HepG2 (cell line): ENCODE measurements around the gene CTDSP1. TPM values are rescaled to one million over a fixed set of nuclear protein-coding genes. Genes with fewer than 3 reads are reported as not detected.

Source experiments
- ATAC-seq: fragments of 200-7000 bp; cut with Tn5 transposase; 3 replicates; pipeline ENCODE4 v1.9.1; 2020; ENCODE audit warnings: mild to moderate bottlenecking, moderate library complexity
- BruUV-seq: library from RNA; stranded (reverse); fragments of 400-500 nt; replicated peaks from 2 replicates; lab custom pipeline; 2021; lab: Mats Ljungman, UMichigan
- CTCF ChIA-PET: fragments of 300-600 bp; formaldehyde crosslinking; extraction: SDS; loops from one replicate; lab custom pipeline; 2021; ENCODE audit warnings: low total read pairs, inconsistent platforms, low intra/inter-chr PET ratio; lab: Yijun Ruan, JAX
- POLR2A ChIA-PET: fragments of 350-600 bp; sonication (Branson Sonifier 250); formaldehyde crosslinking; loops from one replicate; lab custom pipeline; 2020; ENCODE audit warnings: antibody characterized with exemption, inconsistent platforms; lab: Yijun Ruan, JAX
- DNase-seq: peaks from one replicate; pipeline ENCODE4 v3.0.0-alpha.2; 2015; ENCODE audit warnings: low spot score
- FAIRE-seq: peaks from 3 replicates; lab custom pipeline; 2011; peaks lifted over from hg19 to GRCh38; lab: Jason Lieb, UNC
- H2AFZ ChIP-seq: one replicate; pipeline ENCODE4 v1.6.1; 2011; ENCODE audit warnings: low read length, inconsistent platforms
- H3K27ac ChIP-seq: fragments of 300-600 bp; 3 replicates; pipeline ENCODE4 v1.8.0; 2011; ENCODE audit warnings: mixed run types, mild to moderate bottlenecking, mixed read lengths, low read length, inconsistent platforms; ENCODE audit not compliant: insufficient read depth; ENCODE audit errors: extremely low read length
- H3K27me3 ChIP-seq, 2 experiments: fragments of 200-600 bp in 1 of 2; 2 replicates in 1 of 2; 3 replicates in 1 of 2; pipeline versions ENCODE4 v1.6.0 to v1.8.0; 2011; ENCODE audit warnings: low read length in 2 of 2, mild to moderate bottlenecking in 2 of 2, moderate library complexity in 2 of 2, inconsistent platforms in 1 of 2; ENCODE audit not compliant: insufficient read depth in 2 of 2, control insufficient read depth in 1 of 2
- H3K36me3 ChIP-seq, 2 experiments: fragments of 200-600 bp in 1 of 2; replicated peaks in 1 of 2; 2 replicates in 1 of 2; 3 replicates in 1 of 2; pipeline versions ENCODE4 v1.5.1 to v1.8.0; 2011; ENCODE audit warnings: low read length in 2 of 2, inconsistent platforms in 1 of 2; ENCODE audit not compliant: insufficient read depth in 2 of 2, control insufficient read depth in 1 of 2
- H3K4me1 ChIP-seq: 2 replicates; pipeline ENCODE4 v1.5.1; 2012; ENCODE audit warnings: low read length, inconsistent platforms; ENCODE audit not compliant: insufficient read depth
- H3K4me2 ChIP-seq: 2 replicates; pipeline ENCODE4 v1.6.0; 2011; ENCODE audit warnings: low read depth, low read length, inconsistent platforms
- H3K4me3 ChIP-seq, 3 experiments: fragments of 200-600 bp in 1 of 3; sonication (generic), shearing (Covaris generic) in 1 of 3; replicated peaks in 1 of 3; 2 replicates each; pipeline ENCODE4 v1.5.1; 2011 to 2016; ENCODE audit warnings: low read length in 3 of 3, inconsistent platforms in 2 of 3, low read depth in 2 of 3, mild to moderate bottlenecking in 2 of 3, control low read depth in 1 of 3, mixed read lengths in 1 of 3; ENCODE audit not compliant: insufficient read depth in 1 of 3
- H3K79me2 ChIP-seq: one replicate; pipeline ENCODE4 v1.6.1; 2011; ENCODE audit warnings: low read length, inconsistent platforms; ENCODE audit not compliant: insufficient read depth
- H3K9ac ChIP-seq: 2 replicates; pipeline ENCODE4 v1.6.0; 2011; ENCODE audit warnings: mild to moderate bottlenecking, low read depth, low read length, inconsistent platforms; ENCODE audit not compliant: insufficient read depth
- H3K9me3 ChIP-seq: 2 replicates; pipeline ENCODE4 v1.5.1; 2012; ENCODE audit warnings: mild to moderate bottlenecking, low read length
- H4K20me1 ChIP-seq: 2 replicates; pipeline ENCODE4 v1.6.0; 2011; ENCODE audit warnings: inconsistent platforms, mild to moderate bottlenecking, low read length, moderate library complexity; ENCODE audit not compliant: insufficient read depth
- FOXA3 ChIP-seq: IDR thresholded peaks from 2 replicates; pipeline ENCODE4 v1.6.1; 2016; ENCODE audit warnings: missing genetic modification reagents, missing compliant biosample characterization
- KAT2B ChIP-seq: fragments of 150-350 bp; IDR thresholded peaks from 2 replicates; pipeline ENCODE4 v1.6.1; 2014; ENCODE audit warnings: low read depth, low read length, borderline replicate concordance
- MEIS2 ChIP-seq: sonication (generic); formaldehyde crosslinking; IDR thresholded peaks from 2 replicates; pipeline ENCODE4 v1.9.0; 2021; ENCODE audit warnings: mild to moderate bottlenecking, missing genetic modification reagents
- PAXIP1 ChIP-seq: sonication (generic); formaldehyde crosslinking; conservative IDR thresholded peaks from 2 replicates; pipeline ENCODE4 v1.4.0; 2020; ENCODE audit warnings: mild to moderate bottlenecking, missing genetic modification reagents, moderate library complexity
- PHF21A ChIP-seq: sonication (generic); formaldehyde crosslinking; IDR thresholded peaks from 2 replicates; pipeline ENCODE4 v1.5.0; 2020; ENCODE audit warnings: mild to moderate bottlenecking, missing genetic modification reagents
- ZC3H13 ChIP-seq: sonication (generic); formaldehyde crosslinking; IDR thresholded peaks from 2 replicates; pipeline ENCODE4 v1.8.1; 2023; ENCODE audit warnings: mild to moderate bottlenecking, missing genetic modification reagents, moderate library complexity
- ZNF124 ChIP-seq: sonication (generic); formaldehyde crosslinking; IDR thresholded peaks from 2 replicates; pipeline ENCODE4 v1.4.0; 2020; ENCODE audit warnings: missing genetic modification reagents
- ZNF225 ChIP-seq: sonication (generic); formaldehyde crosslinking; IDR thresholded peaks from 2 replicates; pipeline ENCODE4 v1.4.0; 2020; ENCODE audit warnings: mild to moderate bottlenecking, missing genetic modification reagents
- ZNF337 ChIP-seq: sonication (generic); formaldehyde crosslinking; IDR thresholded peaks from 2 replicates; pipeline ENCODE4 v1.5.1; 2020; ENCODE audit warnings: missing genetic modification reagents, low read depth, mild to moderate bottlenecking, borderline replicate concordance
- ZNF496 ChIP-seq: sonication (generic); formaldehyde crosslinking; IDR thresholded peaks from 2 replicates; pipeline ENCODE4 v1.8.1; 2023; ENCODE audit warnings: mild to moderate bottlenecking, moderate library complexity, missing genetic modification reagents; ENCODE audit not compliant: insufficient replicate concordance
- ZNF788 ChIP-seq: sonication (generic); formaldehyde crosslinking; IDR thresholded peaks from 2 replicates; pipeline ENCODE4 v1.5.0; 2020; ENCODE audit warnings: mild to moderate bottlenecking, missing genetic modification reagents, borderline replicate concordance
- WGBS: methylation state at CpG from one replicate; pipeline ENCODE4 v1.1.6; 2017; ENCODE audit warnings: low lambda C conversion rate; 5-methylcytosine and 5-hydroxymethylcytosine counted together
- in situ Hi-C: cut with HindIII; loops from 2 replicates; pipeline ENCODE4 v1.10.0; 2017; ENCODE audit warnings: low pct_unique_long_range_greater_than_20kb; ENCODE audit not compliant: extremely low pct_ligation_motif_present
- intact Hi-C: fragments of 100-400 bp; cut with micrococcal nuclease; formaldehyde crosslinking; loops from one replicate; pipeline ENCODE4 v1.10.0; 2022; ENCODE audit not compliant: unreplicated experiment
- polyA plus RNA-seq, 8 experiments: library from polyadenylated mRNA; depleted of rRNA in 3 of 8; stranded (reverse) in 7 of 8; unstranded in 1 of 8; fragments of >200 nt; fragmentation: Illumina TruSeq in 4 of 8; extraction: Trizol in 4 of 8; gene quantifications; 2 replicates each; pipeline versions ENCODE4 v1.2.1 to v1.2.3, GENCODE V29; 2011 to 2016; ENCODE audit warnings: low read depth in 4 of 8, missing spikeins in 1 of 8, mixed read lengths in 1 of 8; ENCODE audit not compliant: insufficient read depth in 1 of 8
- total RNA-seq, 5 experiments: library from RNA; depleted of rRNA; stranded (reverse); fragments of >200 nt; fragmentation: Illumina TruSeq; extraction: Trizol; gene quantifications; 2 replicates each; pipeline ENCODE4 v1.2.3, GENCODE V29; 2016; ENCODE audit warnings: low read depth in 1 of 5
- TF ChIP-seq, protein P1 (sequence below): conservative IDR thresholded peaks from 2 replicates; pipeline ENCODE4 v1.6.1; 2018; ENCODE audit warnings: missing genetic modification reagents
- TF ChIP-seq, protein P2 (sequence below): sonication (generic); formaldehyde crosslinking; conservative IDR thresholded peaks from 2 replicates; pipeline ENCODE4 v1.4.0; 2020; ENCODE audit warnings: missing genetic modification reagents
- TF ChIP-seq, protein P3 (sequence below): sonication (generic); formaldehyde crosslinking; IDR thresholded peaks from 2 replicates; pipeline ENCODE4 v1.4.0; 2020; ENCODE audit warnings: missing genetic modification reagents, borderline replicate concordance

CTDSP1 gene
- total and polyA plus RNA-seq, 2 of the 13 experiments (the other 11 are each of a cell fraction or from before 2014, with no cell fraction given): 91.0 to 268 TPM

DNA sequence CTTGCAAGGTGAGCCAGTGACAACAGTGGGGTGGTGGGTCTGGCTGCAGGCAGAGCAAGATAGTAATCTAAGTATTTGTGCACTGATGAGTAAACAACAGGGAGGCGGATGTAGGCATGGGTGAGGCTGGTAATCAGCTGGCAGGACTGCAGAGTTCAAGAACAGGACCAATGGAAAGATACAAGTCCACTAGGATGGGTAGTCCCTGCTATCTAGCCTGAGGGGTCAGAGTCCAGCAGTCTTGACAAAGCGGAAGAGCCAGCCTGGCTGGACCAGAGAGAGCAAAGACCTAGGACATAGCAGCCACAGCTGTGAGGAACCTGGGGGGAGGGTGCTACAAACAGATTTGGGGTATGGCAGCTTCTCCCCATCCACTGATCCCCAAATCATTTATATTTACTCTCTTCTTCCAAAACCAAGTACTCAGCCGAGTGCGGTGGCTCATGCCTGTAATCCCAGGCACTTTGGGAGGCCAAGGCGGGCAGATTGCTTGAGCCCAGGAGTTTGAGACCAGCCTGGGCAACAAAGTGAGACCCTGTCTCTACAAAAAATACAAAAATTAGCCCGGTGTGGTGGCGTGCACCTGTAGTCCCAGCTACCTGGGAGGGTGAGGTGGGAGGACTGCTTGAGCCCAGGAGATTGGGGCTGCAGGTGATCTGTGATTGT, 45.2 kb downstream of the CTDSP1 start:
- Histone ChIP-seq H3K36me3 (peaks cover 27 to 83% of the 10 kb centered on the region in 2 experiments), H3K4me2 (peak overlapping the region; percentile 43), H3K9ac (peak overlapping the region; percentile 27; the same call in 1 of the 2 replicates), H3K4me1 (peaks cover 75% of the 10 kb centered on the region), H3K9me3 (no peaks in the 10 kb centered on the region), H4K20me1 (no peaks in the 10 kb centered on the region), H3K27me3 (no peaks in the 10 kb centered on the region), H3K27ac (peak overlapping the region; percentile 67), H3K79me2 (no peaks in the 10 kb centered on the region), H3K4me3 (0 out of 6 replicates have a peak overlapping the region, but pooled peaks of 1 of the 3 experiments have one; percentile 19), H2AFZ (no peak overlapping the region)
- CTCF ChIA-PET: no interaction called here
- DNase-seq: peak; percentile 99
- FAIRE-seq: peak; percentile 99
- in situ Hi-C loops: no loop called here
- no TSS peak for BruUV-seq
- intact Hi-C loops: loop anchor here (2.0 kb wide), 2 partner anchors 26 to 38 kb away; partner anchors contain the start of gene VIL1
- ATAC-seq: peak; percentile 92
- 32% methylated on average over 7 of the region's 7 CpGs for WGBS
- POLR2A ChIA-PET: interaction anchor here (1.1 to 3.5 kb wide), 12 partner anchors 9 to 158 kb away, joined by 3 to 36 read pairs (median 6); partner anchors contain the start of genes CTDSP1, TMBIM1 and VIL1
- no peak for TF ChIP-seq KAT2B
- TF ChIP-seq, protein P1, sequence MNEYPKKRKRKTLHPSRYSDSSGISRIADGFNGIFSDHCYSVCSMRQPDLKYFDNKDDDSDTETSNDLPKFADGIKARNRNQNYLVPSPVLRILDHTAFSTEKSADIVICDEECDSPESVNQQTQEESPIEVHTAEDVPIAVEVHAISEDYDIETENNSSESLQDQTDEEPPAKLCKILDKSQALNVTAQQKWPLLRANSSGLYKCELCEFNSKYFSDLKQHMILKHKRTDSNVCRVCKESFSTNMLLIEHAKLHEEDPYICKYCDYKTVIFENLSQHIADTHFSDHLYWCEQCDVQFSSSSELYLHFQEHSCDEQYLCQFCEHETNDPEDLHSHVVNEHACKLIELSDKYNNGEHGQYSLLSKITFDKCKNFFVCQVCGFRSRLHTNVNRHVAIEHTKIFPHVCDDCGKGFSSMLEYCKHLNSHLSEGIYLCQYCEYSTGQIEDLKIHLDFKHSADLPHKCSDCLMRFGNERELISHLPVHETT (CRISPR knock-in tag): peak; percentile 58; the same call in 1 of the 2 replicates
- TF ChIP-seq, protein P2, sequence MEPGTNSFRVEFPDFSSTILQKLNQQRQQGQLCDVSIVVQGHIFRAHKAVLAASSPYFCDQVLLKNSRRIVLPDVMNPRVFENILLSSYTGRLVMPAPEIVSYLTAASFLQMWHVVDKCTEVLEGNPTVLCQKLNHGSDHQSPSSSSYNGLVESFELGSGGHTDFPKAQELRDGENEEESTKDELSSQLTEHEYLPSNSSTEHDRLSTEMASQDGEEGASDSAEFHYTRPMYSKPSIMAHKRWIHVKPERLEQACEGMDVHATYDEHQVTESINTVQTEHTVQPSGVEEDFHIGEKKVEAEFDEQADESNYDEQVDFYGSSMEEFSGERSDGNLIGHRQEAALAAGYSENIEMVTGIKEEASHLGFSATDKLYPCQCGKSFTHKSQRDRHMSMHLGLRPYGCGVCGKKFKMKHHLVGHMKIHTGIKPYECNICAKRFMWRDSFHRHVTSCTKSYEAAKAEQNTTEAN (CRISPR knock-in tag): peak; percentile 83; the same call in 1 of the 2 replicates
- TF ChIP-seq ZNF788: peak; percentile 97; the same call in 1 of the 2 replicates
- peak; percentile 99 for TF ChIP-seq PHF21A
- no peak for TF ChIP-seq ZNF337 (CRISPR knock-in tag)
- TF ChIP-seq ZC3H13 (CRISPR knock-in tag): peak; percentile 74; the same call in 1 of the 2 replicates
- TF ChIP-seq ZNF496 (CRISPR knock-in tag): no peak
- peak; percentile 99 for TF ChIP-seq FOXA3 (CRISPR knock-in tag)
- peak; percentile 43; the same call in 1 of the 2 replicates for TF ChIP-seq ZNF124 (CRISPR knock-in tag)
- TF ChIP-seq, protein P3, sequence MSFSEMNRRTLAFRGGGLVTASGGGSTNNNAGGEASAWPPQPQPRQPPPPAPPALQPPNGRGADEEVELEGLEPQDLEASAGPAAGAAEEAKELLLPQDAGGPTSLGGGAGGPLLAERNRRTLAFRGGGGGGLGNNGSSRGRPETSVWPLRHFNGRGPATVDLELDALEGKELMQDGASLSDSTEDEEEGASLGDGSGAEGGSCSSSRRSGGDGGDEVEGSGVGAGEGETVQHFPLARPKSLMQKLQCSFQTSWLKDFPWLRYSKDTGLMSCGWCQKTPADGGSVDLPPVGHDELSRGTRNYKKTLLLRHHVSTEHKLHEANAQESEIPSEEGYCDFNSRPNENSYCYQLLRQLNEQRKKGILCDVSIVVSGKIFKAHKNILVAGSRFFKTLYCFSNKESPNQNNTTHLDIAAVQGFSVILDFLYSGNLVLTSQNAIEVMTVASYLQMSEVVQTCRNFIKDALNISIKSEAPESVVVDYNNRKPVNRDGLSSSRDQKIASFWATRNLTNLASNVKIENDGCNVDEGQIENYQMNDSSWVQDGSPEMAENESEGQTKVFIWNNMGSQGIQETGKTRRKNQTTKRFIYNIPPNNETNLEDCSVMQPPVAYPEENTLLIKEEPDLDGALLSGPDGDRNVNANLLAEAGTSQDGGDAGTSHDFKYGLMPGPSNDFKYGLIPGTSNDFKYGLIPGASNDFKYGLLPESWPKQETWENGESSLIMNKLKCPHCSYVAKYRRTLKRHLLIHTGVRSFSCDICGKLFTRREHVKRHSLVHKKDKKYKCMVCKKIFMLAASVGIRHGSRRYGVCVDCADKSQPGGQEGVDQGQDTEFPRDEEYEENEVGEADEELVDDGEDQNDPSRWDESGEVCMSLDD (CRISPR knock-in tag): peak; percentile 35; the same call in 1 of the 2 replicates
- no peak for TF ChIP-seq ZNF225 (CRISPR knock-in tag)
- TF ChIP-seq PAXIP1 (CRISPR knock-in tag): peak; percentile 100
- TF ChIP-seq MEIS2: peak; percentile 72
